Fibroblast of lung (primary cell): ENCODE measurements around the gene CIAPIN1. TPM values are rescaled to one million over a fixed set of nuclear protein-coding genes. Genes with fewer than 3 reads are reported as not detected.
A peak's percentile ranks its signal among the peaks of the same experiment; 100 is the strongest.

Experiments used
- DNase-seq, 2 donors: peaks; one replicate each; pipeline versions ENCODE4 v3.0.0 to v3.0.0-alpha.2; 2010; ENCODE audit warnings: low read depth in 2 of 2
- H2AFZ ChIP-seq: 2 replicates; pipeline ENCODE4 v1.5.1; 2012; ENCODE audit warnings: low read length, control low read depth, inconsistent platforms
- H3K27ac ChIP-seq: 2 replicates; pipeline ENCODE4 v1.5.1; 2011; ENCODE audit warnings: low read length, control low read depth; ENCODE audit not compliant: insufficient read depth
- H3K27me3 ChIP-seq: 2 replicates; pipeline ENCODE4 v1.5.1; 2011; ENCODE audit warnings: mild to moderate bottlenecking, low read length; ENCODE audit not compliant: control insufficient read depth, insufficient read depth
- H3K36me3 ChIP-seq: 2 replicates; pipeline ENCODE4 v1.5.1; 2011; ENCODE audit warnings: low read length; ENCODE audit not compliant: control insufficient read depth, insufficient read depth
- H3K4me1 ChIP-seq: 2 replicates; pipeline ENCODE4 v1.5.1; 2011; ENCODE audit warnings: low read length; ENCODE audit not compliant: control insufficient read depth, insufficient read depth; ENCODE audit errors: extremely low read depth
- H3K4me2 ChIP-seq: 2 replicates; pipeline ENCODE4 v1.5.1; 2011; ENCODE audit warnings: low read length, control low read depth; ENCODE audit not compliant: insufficient read depth; ENCODE audit errors: extremely low read depth
- H3K4me3 ChIP-seq, 4 experiments: fragments of 200-600 bp in 1 of 4; sonication (generic) in 1 of 4; replicated peaks in 1 of 4; 2 replicates each; pipeline ENCODE4 v1.5.1; 2011 to 2016; ENCODE audit warnings: low read length in 4 of 4, low read depth in 3 of 4, mild to moderate bottlenecking in 3 of 4, control low read depth in 2 of 4, inconsistent platforms in 1 of 4, mixed read lengths in 1 of 4; ENCODE audit not compliant: insufficient read depth in 1 of 4; ENCODE audit errors: control extremely low read depth in 1 of 4
- H3K79me2 ChIP-seq: 2 replicates; pipeline ENCODE4 v1.5.1; 2012; ENCODE audit warnings: mild to moderate bottlenecking, low read length, inconsistent platforms; ENCODE audit not compliant: control insufficient read depth, insufficient read depth
- H3K9ac ChIP-seq: 2 replicates; pipeline ENCODE4 v1.5.1; 2011; ENCODE audit warnings: mild to moderate bottlenecking, low read length, control low read depth; ENCODE audit not compliant: insufficient read depth
- H3K9me3 ChIP-seq: 2 replicates; pipeline ENCODE4 v1.5.1; 2012; ENCODE audit warnings: low read depth, low read length; ENCODE audit not compliant: control insufficient read depth, insufficient read depth
- H4K20me1 ChIP-seq: 2 replicates; pipeline ENCODE4 v1.5.1; 2011; ENCODE audit warnings: low read length; ENCODE audit not compliant: control insufficient read depth, insufficient read depth; ENCODE audit errors: extremely low read depth
- EZH2 ChIP-seq: IDR thresholded peaks from 2 replicates; pipeline ENCODE4 v1.5.1; 2012; ENCODE audit warnings: low read length, control low read depth, mild to moderate bottlenecking; ENCODE audit errors: missing control alignments
- polyA plus RNA-seq, 2 donors: library from polyadenylated mRNA; depleted of rRNA in 1 of 2; stranded (reverse) in 1 of 2; unstranded in 1 of 2; fragments of >200 nt; gene quantifications; 2 replicates each; pipeline ENCODE4 v1.2.1, GENCODE V29; 2011 to 2012; ENCODE audit warnings: missing spikeins in 1 of 2
- total RNA-seq: library from RNA; depleted of rRNA; stranded (reverse); fragments of >200 nt; gene quantifications from 2 replicates; pipeline ENCODE4 v1.2.1, GENCODE V29; 2014
- TF ChIP-seq, protein P1 (sequence below), 2 donors: IDR thresholded peaks in 1 of 2; conservative IDR thresholded peaks in 1 of 2; 1 replicate in 1 of 2; 2 replicates in 1 of 2; pipeline ENCODE4 v1.5.1; 2011 to 2012; ENCODE audit warnings: low read length in 2 of 2, control low read depth in 1 of 2, inconsistent platforms in 1 of 2, low read depth in 1 of 2, mild to moderate bottlenecking in 1 of 2

The CIAPIN1 gene
- total and polyA plus RNA-seq, 2 donors (not counting 1 experiment from before 2014, with no cell fraction given): 38.3 to 40.2 TPM

DNA sequence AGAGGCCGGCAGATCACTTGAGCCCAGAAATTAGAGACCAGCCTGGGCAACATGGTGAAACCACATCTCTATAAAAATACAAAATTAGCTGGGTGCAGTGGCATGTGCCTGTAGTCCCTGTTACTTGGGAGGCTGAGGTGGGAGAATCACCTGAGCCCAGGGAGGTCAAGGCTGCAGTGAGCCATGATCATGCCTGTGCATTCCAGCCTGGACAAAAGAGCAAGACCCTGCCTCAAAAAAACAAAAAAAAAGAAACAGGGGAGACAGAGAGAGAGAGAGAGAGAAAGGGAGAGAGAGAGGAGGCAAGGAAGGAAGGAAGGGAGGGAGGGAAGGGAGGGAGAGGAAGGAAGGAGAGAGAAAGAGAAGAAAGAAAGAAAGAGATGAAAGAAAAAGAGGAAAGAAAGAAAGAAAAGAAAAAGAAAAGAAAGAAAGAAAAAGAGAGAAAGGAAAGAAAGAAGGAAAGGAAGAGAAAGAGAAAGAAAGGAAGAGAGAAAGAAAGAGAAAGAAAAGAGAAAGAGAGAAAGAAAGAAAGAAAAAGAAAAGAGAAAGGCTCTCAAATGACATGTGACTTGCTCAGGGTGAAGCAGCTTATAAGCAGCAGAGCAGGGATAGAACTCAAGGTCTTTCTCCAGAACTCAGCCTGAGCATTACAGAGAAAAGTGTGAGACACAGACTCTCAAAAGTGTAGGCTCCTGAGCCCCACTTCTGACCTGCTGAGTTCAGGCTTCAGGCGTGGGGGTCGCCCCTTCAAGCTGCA is 59.4 kb downstream of the CIAPIN1 start:
- no peak overlapping the region for H3K27ac ChIP-seq
- no peaks in the 10 kb centered on the region for H3K79me2 ChIP-seq
- H3K9me3 ChIP-seq: no peaks in the 10 kb centered on the region

GRCh38 chr16:57386381-57386951 is 60.7 kb downstream of the CIAPIN1 start:
- DNase-seq: peak in 1 of 2 donors; percentile 59
- no peaks in the 10 kb centered on the region for H3K4me1 ChIP-seq
- no peak overlapping the region for H2AFZ ChIP-seq
- no peaks in the 10 kb centered on the region for H3K36me3 ChIP-seq
- H3K4me2 ChIP-seq: no peak overlapping the region
- no peaks in the 10 kb centered on the region for H3K9me3 ChIP-seq
- TF ChIP-seq, protein P1, sequence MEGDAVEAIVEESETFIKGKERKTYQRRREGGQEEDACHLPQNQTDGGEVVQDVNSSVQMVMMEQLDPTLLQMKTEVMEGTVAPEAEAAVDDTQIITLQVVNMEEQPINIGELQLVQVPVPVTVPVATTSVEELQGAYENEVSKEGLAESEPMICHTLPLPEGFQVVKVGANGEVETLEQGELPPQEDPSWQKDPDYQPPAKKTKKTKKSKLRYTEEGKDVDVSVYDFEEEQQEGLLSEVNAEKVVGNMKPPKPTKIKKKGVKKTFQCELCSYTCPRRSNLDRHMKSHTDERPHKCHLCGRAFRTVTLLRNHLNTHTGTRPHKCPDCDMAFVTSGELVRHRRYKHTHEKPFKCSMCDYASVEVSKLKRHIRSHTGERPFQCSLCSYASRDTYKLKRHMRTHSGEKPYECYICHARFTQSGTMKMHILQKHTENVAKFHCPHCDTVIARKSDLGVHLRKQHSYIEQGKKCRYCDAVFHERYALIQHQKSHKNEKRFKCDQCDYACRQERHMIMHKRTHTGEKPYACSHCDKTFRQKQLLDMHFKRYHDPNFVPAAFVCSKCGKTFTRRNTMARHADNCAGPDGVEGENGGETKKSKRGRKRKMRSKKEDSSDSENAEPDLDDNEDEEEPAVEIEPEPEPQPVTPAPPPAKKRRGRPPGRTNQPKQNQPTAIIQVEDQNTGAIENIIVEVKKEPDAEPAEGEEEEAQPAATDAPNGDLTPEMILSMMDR (conservative IDR thresholded peaks at IDR 0.05 in 1 of 2, IDR thresholded peaks at IDR 0.05 in 1 of 2; ENCODE audit: low read depth in 1 of 2, low read length in 2 of 2): no peak
- TF ChIP-seq EZH2: no peak
- no peaks in the 10 kb centered on the region for H4K20me1 ChIP-seq
- no peaks in the 10 kb centered on the region for H3K79me2 ChIP-seq
- no peaks in the 10 kb centered on the region for H3K27me3 ChIP-seq
- no peak overlapping the region for H3K27ac ChIP-seq
- no peak overlapping the region for H3K9ac ChIP-seq
- H3K4me3 ChIP-seq: no peak overlapping the region

More for the DNA sequence above, 59.4 kb downstream of the CIAPIN1 start:
- no peak overlapping the region for H3K9ac ChIP-seq
- H2AFZ ChIP-seq: no peak overlapping the region
- H3K4me1 ChIP-seq: no peaks in the 10 kb centered on the region
- H3K27me3 ChIP-seq: peaks cover 2% of the 10 kb centered on the region
- H4K20me1 ChIP-seq: no peaks in the 10 kb centered on the region
- DNase-seq: no peak
- no peaks in the 10 kb centered on the region for H3K36me3 ChIP-seq
- TF ChIP-seq, protein P1 (conservative IDR thresholded peaks at IDR 0.05 in 1 of 2, IDR thresholded peaks at IDR 0.05 in 1 of 2; ENCODE audit: low read depth in 1 of 2, low read length in 2 of 2): no peak
- no peak for TF ChIP-seq EZH2
- no peak overlapping the region for H3K4me2 ChIP-seq
- H3K4me3 ChIP-seq: no peak overlapping the region

- Histone ChIP-seq H3K9me3 (no peaks in the 10 kb centered on the region), H3K9ac (no peak overlapping the region), H3K4me2 (no peak overlapping the region), H3K27me3 (no peaks in the 10 kb centered on the region), H3K36me3 (no peaks in the 10 kb centered on the region), H3K79me2 (no peaks in the 10 kb centered on the region), H2AFZ (no peak overlapping the region), H4K20me1 (no peaks in the 10 kb centered on the region), H3K4me3 (no peak overlapping the region), H3K4me1 (no peaks in the 10 kb centered on the region), H3K27ac (no peak overlapping the region)
- DNase-seq: no peak
- TF ChIP-seq, protein P1 (conservative IDR thresholded peaks at IDR 0.05 in 1 of 2, IDR thresholded peaks at IDR 0.05 in 1 of 2; ENCODE audit: low read depth in 1 of 2, low read length in 2 of 2): no peak
- TF ChIP-seq EZH2: no peak
These were observed 62.1 kb downstream of the CIAPIN1 start for GRCh38 chr16:57385083-57385482.
